ENCODE measurements around the gene PACSIN2.
"Not testable (repeated sequence)": the region's sequence is repeated elsewhere in the genome, so short reads cannot be mapped to it uniquely, and the experiment has no call there.

PACSIN2 gene

DNA sequence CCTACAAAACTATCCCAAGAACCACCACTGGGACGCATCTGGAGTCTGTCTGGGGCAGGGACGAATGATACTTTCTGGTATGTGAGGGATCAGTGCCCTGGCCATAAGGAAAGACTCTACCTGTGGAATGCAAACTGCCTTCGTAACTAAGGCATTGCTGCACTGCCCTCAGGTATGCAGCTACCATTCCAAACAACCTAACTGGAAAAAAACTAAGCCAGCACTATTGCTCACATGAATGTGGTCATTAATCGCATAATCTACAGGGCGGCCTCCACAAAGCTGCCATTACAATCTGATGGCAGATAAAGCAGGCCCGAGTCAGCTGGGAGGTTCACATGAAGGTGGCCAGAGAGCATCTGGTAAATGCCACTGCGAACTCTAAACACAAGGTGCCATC lies 3.9 kb downstream of the PACSIN2 start:
- no peak for DNase-seq (ENCODE audit: low read depth, low spot score)

DNA sequence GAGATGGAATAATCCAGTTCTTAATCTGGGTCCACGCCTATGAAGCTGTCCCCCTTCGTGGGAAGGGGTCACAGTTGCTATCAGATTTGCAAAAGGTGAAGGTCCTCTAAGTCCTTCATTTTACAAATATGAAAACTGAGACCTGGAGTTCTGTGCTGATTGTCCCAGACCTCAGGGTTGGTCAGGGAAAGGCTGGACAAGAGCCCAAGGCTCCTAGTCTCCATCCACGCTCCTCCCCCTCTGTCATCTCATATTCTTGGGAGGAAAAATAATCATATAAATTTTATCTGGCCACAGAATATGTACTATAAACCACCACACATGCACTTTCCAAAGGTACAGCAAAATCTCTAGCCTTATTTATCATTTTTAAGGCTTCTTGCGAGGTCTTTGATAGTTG lies 5.5 kb downstream of the PACSIN2 start:
- no peak for DNase-seq (ENCODE audit: low read depth, low spot score)

DNA sequence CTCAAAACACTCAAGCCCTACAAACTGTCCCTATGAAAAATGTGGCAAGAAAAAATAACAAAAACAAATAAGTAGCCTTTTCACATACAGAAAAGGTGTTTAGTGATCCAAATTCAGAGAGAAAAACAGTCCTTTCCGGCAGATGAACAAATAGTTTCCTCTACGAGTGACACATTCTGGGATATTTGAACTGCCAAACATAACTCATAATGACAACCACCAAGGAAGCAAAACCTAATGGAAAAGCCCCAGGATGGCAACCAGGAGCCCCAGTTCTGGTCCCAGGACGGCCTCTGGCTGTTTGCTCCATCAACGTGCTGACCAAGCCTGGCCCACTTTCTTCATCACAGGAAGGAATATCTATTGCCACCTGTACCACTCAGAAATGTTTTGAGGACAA lies 6.0 kb downstream of the PACSIN2 start:
- no peak for DNase-seq (ENCODE audit: low read depth, low spot score)

DNA sequence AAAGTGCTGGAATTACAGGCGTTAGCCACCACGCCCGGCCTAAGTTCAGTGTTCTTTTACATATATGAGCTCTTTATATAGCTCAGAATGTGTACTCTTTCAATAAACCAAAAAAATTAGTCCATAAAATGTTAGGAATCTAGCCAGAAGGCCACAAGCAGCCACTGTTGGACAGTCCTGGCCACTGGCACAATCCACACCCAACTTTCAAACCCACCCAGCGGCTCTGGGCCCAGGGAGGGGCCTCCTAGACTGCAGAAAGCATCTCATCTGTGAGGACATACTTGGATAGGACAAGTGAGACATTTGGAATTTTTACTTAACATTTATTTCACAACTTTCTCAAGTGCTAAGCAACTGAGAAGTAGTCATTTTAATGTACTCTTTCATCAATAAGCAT lies 6.4 kb downstream of the PACSIN2 start:
- no peak for DNase-seq (ENCODE audit: low read depth, low spot score)

- DNase-seq (ENCODE audit: low read depth, low spot score) = no peak
Measured at GRCh38 chr22:43007519-43008102, 7.3 kb downstream of the PACSIN2 start.

DNA sequence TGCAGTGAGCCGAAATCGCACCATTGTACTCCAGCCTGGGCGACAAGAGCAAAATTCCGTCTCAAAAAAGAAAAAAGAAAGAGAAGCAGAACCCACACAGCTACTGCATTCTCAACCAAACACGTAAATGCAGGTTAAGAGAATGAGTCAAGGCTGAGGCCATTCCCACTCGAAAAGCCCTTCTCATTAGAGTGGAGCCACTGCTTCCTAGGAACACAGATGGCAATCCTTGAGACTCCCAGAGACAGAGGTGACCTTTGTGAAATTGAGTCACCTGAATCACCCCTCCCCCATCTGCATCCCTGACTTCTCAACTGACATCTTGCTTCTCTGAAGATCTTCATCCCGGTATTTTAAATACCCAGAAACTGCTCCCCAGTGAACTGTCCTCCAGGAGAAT lies 8.2 kb downstream of the PACSIN2 start:
- no peak for DNase-seq (ENCODE audit: low read depth, low spot score)

- no peak for DNase-seq (ENCODE audit: low read depth, low spot score)
Measured at GRCh38 chr22:43006016-43006505, 8.9 kb downstream of the PACSIN2 start.

DNA sequence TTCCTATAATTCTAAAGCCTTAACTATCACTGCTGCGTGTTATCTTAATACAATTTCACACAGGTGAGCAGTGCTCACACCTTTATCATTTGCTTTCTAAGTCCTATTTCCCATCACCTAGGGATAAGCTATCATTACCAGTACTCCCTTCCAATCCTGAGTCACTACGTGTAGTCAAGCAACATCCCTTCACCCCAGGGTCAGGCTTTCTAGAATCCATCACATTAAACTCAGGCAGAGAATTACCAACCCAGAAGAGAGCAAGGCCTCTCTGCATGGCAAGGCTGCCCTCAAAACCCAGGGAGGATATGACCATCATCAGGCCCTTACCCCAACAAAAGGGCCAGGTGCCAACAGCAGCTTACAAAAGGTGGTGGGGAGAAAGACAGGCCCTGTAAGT lies 9.8 kb downstream of the PACSIN2 start:
- DNase-seq (ENCODE audit: low read depth, low spot score) = no peak

DNA sequence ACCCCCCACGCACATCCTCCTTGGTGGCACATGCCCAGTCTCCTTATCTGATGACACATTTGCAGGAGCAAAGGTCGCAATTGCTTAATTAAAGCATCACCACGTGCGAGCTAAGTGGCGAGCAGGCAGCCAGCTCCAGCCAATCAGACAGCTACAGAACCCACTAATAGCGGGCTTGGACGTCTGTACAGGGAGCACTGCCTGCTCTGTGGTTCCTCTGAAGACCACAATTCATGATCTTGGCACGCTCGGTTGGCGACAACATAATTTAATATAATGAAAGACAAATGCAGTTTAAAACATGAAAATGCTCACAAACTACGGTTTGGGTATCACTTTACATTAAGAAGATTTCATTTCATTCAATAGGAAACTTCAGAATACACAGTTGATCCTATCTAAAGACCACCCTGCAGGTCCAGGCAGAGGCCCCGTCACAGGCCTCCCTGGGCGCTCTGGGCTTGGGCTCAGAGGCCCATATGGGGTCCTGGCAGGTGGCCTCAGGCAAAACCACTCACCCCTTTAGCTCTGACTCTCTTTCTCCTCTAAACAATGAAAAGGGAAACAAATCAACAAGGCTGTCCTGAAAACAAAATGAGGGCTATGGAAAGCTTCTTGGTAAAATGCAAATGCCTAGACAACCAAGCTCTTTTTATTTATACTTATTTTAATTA lies 10.4 kb downstream of the PACSIN2 start:
- no peak for DNase-seq (ENCODE audit: low read depth, low spot score)

DNA sequence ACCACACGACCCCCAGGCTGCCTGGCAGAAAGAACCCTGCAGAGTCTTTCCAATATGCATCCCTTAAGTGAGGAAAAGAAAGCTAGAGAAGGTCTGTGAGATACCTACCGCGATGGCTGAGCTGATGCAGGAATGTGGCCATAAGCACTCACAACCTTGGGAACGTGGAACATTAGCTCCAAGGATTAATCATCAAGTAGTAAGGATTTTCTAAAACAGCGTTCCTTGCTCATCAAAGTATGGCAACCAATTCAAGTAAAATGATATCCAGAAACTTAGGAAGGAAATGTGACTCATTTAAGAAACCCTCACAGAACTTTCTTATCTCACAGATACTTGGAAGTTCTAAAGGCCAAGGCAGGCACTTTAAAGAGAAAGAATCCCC lies 12.8 kb downstream of the PACSIN2 start:
- no peak for DNase-seq (ENCODE audit: low read depth, low spot score)

GRCh38 chr22:43001271-43002201 lies 13.4 kb downstream of the PACSIN2 start:
- DNase-seq (ENCODE audit: low read depth, low spot score) = no peak

- DNase-seq (ENCODE audit: low read depth, low spot score) = no peak
Measured at GRCh38 chr22:43000441-43001175, 14.3 kb downstream of the PACSIN2 start.

DNA sequence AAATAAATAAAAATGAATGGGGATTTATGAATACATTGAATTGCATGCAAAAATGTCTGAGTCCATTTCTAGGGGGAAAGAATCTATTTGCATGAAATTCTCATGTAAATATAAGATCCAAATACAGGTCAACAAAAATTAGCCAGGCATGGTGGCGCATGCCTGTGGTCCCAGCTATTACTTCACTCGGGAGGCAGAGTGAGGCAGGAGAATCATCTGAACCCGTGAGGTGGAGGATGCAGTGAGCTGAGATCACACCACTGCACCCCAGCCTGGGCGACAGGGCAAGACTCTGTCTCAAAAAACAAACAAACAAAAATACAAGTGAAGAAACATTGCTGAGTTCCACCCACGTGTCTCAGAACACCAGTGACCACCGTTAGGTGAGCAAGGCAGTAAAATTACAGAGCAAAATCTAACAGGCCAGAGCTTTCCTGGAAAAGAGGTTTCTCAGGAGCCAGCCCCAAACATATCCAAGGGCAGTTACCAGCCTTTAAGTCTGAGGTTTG lies 17.3 kb downstream of the PACSIN2 start:
- DNase-seq (ENCODE audit: low read depth, low spot score) = no peak

DNA sequence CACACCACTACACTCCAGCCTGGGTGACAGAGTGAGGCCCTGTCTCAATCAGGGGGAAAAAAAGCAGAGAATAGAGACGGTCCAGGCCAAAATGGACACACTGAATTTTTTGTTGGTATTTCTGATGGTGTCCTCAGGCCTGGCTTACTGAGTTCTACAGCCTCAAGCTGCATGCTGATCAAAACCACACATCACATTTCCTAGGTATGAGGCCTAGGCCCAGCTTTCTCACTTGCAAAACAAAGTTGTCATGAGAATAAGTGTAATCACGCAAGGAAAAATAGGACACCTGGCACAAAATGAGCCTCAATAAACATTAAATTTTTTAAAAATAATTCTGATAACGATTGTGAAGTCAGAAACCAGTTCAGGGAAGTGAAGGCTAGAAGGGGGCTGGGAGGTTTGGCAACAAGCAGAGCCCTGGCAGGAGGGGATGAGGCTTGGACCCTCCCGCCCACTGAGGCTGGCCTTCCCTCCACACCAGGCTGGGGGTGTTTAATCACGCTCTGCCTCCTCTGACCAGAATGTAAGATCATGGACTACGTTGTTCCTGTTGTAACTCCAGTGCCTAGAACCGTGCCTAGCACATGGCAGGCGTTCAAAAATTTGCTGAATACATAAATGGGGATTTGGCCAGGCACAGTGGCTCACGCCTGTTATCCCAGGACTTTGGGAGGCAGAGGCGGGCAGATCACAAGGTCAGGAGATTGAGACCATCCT lies 18.1 kb downstream of the PACSIN2 start:
- no peak for DNase-seq (ENCODE audit: low read depth, low spot score)

- DNase-seq (ENCODE audit: low read depth, low spot score) = not testable (repeated sequence)
Measured at GRCh38 chr22:42995654-42996053, 19.3 kb downstream of the PACSIN2 start.

DNA sequence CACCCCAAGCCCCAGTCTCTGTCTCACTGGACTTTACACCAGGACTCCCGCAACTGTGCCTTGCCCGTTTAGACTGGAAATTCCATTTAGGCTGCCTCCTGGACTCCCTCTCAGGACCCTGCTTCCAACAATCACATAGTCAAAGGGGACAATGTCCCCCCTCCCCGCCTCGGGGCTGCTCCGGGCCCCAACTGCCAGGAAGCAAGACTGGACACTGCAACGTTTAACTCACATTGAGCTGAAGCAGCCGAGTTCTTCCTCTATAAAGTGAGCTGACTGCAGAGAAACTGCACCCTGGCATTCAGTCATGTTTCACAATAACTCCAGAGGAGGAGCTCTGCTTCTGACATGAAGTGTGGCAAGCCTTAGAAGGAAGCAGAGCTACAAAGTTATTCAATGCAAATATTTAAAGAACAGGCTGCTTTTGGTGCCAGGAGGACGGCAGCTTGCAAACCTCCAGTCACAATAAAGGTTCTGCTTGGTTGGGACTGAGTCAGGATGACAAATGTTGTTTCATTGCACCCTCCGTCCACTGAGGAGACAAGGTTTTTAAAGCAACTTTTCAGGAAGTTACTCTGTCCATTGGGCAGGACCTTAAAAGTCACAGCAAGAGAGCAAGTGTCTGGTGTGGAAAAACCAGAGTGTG lies 19.9 kb downstream of the PACSIN2 start:
- DNase-seq (ENCODE audit: low read depth, low spot score) = peak; percentile 20

GRCh38 chr22:42994276-42994916 lies 20.6 kb downstream of the PACSIN2 start:
- DNase-seq (ENCODE audit: low read depth, low spot score) = no peak

GRCh38 chr22:42993651-42994275 lies 21.2 kb downstream of the PACSIN2 start:
- no peak for DNase-seq (ENCODE audit: low read depth, low spot score)

- no peak for DNase-seq (ENCODE audit: low read depth, low spot score)
Measured at GRCh38 chr22:42992886-42993479, 22.0 kb downstream of the PACSIN2 start.

Measured in brain pericyte (primary cell).